Measurements from ENCODE around the gene FOXP2.
A peak's percentile ranks its signal among the peaks of the same experiment; 100 is the strongest.
"Not testable (repeated sequence)": the region's sequence is repeated elsewhere in the genome, so short reads cannot be mapped to it uniquely, and the experiment has no call there.

The FOXP2 gene

DNA sequence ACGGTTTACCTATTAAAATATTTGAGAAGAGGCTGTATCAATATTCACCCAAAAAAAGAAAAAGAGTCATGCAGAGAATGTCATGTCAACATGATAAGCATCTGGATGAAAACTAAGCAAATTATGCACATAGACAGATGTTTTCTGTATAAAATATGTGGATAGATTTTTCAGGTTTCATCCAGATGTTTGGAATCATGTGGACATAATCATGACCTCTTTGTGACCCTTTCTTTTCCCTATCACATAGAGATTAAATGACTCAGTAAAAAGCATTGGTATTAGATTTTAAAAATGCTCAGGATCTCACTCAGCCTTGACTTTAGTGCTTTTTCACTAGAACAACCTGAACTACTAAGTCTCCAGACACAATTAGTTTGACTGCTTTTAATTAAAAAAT is 90.0 kb downstream of the FOXP2 start:
- no peak for DNase-seq (ENCODE audit: low spot score)

DNA sequence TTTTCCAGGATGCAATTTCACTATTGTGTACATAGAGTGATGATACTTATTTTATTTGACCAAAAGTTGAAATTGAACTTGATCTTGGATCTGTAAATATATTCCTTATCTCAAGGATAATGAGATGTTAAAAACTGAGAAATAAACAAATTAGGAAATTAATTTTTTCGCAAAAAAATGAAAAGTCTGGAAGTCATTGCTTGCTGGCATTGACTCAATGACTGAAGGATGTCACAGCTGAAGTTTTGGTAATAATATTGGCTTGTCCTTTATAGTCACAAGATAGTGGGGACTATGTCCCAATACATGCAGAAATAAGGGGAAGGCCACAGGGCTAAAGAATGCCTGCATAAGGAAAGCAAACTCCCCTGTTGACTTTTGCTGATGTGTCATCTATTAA is 92.8 kb downstream of the FOXP2 start:
- no peak for DNase-seq (ENCODE audit: low spot score)

DNA sequence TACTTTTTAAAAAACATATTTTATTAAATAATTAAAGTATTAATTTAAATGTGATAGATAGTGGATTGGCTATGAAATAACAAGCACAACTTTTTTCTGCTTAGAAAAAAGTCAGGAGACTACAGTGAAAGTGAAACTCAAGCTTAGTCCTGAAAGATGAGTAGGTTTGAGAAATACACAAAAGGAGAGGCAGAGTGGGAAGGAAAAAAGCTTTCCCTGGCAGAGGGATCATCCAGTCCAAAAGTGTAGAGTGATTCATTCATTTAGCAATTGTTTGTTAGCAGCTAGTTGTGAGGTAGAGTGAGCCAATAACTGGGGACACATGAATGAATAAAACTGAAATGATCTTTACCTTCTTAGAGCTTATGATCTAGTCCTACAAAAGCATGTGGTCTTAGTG is 93.5 kb downstream of the FOXP2 start:
- no peak for DNase-seq (ENCODE audit: low spot score)

DNA sequence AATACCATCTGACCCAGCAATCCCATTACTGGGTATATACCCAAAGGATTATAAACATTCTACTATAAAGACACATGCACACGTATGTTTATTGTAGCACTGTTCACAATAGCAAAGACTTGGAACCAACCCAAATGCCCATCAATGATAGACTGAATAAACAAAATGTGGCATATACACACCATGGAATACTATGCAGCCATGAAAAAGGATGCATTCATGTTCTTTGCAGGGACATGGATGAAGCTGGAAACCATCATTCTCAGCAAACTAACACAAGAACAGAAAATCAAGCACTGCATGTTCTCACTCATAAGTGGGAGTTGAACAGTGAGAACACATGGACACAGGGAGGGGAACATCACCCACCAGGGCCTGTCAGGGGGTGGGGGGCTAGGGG is 96.2 kb downstream of the FOXP2 start:
- not testable (repeated sequence) for DNase-seq (ENCODE audit: low spot score)

DNA sequence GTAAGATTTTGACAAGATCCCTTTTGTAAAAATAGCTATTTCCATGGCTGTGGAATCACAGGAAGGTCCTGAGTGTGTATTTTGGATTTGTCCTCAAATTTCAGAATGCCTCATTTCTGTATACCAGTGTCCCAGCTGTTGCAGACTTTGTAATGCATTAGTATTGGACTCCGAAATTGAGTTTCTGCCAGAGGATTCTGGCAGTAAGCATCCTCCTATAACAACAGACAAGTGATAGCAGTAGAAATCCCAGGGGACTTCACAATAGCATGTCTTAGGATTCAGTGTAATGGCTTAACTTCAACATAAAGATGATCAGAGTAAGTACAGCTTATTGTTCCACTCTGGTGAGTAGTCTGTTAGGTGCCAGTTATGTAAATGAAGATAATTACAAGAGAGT is 104.6 kb downstream of the FOXP2 start:
- DNase-seq (ENCODE audit: low spot score), result no peak

DNA sequence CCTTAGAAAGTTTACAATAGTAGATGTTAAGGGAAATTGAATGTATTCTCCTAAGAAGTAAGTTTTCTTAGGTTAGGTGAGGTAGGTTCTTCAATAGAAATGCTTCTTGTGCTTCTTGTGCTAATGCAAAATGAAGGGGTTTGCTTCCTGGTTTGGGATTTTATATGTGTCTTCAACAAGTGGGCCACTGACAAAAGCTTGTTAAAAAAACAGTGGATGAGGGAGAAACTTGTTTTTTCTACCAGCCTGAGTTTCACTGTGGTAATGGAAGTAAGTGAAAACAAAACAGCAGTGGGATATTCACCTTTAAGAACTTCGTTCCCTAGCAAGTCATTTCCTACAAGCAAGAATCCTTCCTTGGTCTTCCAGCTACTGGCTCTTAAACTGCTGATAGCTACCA is 107.5 kb downstream of the FOXP2 start:
- DNase-seq (ENCODE audit: low spot score), result no peak

DNA sequence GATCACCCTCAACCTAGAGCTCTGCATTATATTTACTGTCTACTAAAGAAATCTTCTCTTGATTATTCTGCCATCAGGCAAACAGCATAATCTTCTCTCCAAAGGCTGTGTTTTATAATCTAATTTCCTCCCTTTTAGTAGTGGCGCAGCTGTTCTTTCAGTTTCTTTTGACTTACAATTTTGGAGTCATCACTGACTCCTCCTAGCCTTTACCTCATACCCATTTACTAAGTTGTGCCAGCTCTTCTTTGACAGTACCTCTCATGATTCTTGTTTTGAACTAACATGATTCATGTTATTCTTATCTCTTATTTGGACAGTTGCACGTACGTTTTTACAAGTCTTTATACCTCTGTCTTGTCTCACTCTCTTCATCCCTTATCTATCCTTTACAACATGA is 113.0 kb downstream of the FOXP2 start:
- DNase-seq (ENCODE audit: low spot score), result no peak

DNA sequence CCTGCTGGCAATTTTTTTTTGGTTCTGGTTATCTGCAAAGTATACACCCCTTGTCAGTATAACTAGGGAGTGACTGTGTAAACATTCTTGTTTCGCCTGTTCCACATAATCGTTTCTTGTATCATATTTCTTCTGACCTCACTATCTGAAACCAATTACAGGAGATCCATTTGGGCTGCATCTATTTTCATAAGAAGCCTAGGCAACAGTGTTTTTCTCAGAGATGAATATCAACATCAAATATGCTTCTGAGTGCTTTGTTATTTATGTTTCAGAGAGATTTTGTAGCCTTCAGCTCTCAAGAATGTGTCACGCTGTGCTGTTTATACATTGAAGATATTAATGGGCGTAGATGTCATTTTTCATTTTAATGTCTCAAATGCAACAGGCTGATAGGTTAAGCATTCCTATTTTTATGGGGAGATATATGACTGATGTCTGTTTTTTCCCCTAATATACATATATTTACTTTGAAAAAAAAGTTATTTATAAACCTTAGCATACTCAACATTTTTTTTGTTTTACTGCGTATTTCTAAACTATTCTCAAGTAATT is 115.5 kb downstream of the FOXP2 start:
- DNase-seq (ENCODE audit: low spot score), result no peak

DNA sequence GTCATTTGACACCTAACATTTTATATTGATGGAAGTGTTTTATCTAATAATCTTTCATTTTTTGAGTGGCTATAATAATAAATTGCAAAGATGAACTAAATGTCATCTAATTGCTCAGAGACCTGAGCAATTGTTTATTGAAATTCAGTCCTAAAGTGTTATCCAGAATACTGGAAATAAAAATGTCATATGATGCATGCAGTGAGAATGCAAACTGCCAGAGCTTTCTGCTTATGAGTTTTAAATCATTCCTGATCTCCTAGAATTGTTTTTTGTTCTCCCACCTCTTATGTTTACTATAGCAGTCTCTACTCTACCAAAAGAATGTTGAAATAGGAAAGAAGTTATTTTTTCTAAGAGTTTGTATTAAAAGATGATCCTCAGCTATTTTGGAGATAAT is 116.7 kb downstream of the FOXP2 start:
- DNase-seq (ENCODE audit: low spot score), result no peak

DNA sequence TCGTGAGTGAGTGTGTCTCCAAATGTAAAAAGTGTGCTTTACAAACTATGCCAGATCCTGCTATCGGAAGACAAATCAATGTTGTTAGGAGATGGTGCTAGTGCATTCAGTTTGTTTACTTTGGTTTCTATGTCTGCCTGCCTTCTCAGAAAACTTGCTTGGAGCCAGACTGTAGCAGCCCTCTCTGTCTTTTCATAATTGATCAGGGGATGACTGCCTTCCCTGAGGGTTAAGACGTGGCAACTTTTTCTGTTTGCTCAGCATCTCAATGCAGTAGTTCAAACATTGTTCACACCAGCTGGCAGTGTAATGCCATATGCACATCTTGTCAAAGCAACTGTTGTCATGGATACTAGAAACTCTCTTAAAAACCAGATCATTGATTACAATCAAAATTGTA is 118.5 kb downstream of the FOXP2 start:
- no peak for DNase-seq (ENCODE audit: low spot score)

DNA sequence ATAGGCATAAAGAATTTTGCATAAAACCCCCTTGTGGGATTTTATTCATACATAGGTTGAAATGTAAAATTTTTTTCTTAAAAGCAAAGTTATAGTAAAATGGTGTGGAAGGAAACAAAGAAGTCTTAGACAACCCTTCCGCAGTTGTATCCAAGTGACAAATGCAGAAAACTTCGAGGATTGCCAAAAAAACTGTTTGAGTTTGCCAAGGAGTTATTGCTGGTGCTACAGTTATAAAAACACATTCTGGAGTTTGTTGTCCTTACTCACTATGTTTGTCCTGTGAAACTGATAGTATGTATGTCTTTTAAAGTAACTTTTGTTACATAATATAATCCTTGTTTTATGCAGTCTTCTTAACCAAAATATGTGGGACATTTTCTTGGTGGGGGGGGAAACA is 120.3 kb downstream of the FOXP2 start:
- no peak for DNase-seq (ENCODE audit: low spot score)

DNA sequence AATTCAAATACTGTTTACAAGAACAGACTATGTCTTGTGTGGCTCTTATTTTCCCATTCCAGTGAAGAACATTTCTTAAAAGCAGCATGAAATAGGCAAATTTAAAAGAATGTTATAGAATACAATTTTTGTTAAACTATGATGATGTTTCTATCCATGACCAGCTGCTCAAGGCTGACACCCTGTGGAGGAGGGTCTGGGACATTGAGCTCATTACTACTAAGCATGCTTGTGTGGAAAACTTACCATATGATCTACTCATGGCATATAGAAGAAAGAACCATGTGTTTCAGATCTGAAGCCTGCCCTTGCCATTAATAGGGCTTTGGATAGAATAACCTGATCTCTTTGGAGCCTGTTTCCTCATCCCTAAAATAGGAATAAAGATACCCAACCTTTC is 125.0 kb downstream of the FOXP2 start:
- DNase-seq (ENCODE audit: low spot score), result no peak

DNA sequence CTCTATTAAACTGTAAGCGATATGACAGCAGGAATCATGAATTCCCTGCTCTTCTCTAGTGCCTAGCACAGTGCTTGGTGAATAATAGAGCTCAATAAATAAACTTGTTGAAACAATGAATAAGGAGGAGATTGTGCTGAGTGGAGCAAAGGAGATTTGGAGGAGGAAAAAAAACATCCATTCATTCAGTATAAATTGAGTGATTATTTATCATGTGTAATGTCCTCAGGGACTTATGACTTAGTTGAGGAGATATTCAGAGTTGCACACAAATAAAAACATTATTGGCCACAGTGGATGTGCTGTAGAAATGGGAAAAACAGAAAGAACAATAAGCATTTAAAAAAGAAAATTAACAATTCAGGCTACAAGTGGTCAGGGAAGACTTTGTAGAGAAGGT is 125.7 kb downstream of the FOXP2 start:
- DNase-seq (ENCODE audit: low spot score), result no peak

DNA sequence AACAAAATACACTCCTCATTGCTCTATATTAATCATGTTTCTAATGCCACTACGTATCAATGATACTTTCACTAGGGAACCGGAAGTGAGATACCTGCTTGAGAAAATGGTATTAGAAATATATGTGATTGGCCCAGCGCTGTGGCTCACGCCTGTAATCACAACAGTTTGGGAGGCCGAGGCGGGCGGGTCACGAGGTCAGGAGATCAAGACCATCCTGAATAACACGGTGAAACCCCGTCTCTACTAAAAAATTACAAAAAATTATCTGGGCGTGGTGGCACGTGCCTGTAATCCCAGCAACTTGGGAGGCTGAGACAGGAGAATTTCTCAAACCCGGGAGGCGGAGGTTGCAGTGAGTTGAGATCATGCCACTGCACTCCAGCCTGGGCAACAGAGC is 132.7 kb downstream of the FOXP2 start:
- DNase-seq (ENCODE audit: low spot score), result not testable (repeated sequence)

DNA sequence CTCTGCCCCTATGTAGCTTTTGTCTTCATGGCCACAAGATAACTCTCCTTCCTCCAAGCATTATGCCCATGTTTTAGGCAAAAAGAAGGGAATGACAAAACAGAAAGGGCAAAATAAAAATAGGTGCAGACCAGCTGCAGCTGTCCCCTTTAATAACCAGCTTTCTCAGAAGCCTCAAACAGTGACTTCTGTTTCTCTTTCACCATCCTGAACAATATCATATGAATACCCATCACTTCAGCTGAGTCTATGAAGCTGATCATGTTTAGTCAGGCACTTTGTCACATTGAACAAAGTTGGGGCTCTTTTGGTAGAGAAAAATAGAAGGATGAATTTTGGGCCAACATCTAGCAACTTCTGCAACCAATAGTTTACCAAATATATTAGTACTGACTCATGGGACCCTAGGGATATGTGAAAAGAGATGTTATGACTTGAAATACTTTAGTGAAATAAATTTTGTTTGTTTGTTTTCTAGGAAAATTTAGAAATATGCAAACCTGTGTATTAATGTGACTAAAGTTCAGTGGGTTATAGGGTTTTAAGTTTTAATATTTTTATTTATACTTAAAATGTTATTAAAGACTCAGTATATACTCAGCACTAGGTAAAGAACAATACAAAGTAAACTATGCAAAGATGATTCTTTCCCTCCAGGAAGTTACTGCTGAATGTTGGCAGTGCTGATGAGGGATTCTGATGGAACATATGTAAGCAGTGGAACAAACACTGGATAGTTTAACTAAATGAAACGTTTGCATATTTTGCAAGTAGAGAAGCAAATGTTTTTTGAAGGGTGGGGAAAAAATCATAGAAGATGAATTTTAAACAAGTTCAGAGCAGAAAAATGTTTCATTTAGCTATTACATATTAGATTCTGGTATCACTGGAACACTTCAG is 133.7 kb downstream of the FOXP2 start:
- no peak for DNase-seq (ENCODE audit: low spot score)

DNA sequence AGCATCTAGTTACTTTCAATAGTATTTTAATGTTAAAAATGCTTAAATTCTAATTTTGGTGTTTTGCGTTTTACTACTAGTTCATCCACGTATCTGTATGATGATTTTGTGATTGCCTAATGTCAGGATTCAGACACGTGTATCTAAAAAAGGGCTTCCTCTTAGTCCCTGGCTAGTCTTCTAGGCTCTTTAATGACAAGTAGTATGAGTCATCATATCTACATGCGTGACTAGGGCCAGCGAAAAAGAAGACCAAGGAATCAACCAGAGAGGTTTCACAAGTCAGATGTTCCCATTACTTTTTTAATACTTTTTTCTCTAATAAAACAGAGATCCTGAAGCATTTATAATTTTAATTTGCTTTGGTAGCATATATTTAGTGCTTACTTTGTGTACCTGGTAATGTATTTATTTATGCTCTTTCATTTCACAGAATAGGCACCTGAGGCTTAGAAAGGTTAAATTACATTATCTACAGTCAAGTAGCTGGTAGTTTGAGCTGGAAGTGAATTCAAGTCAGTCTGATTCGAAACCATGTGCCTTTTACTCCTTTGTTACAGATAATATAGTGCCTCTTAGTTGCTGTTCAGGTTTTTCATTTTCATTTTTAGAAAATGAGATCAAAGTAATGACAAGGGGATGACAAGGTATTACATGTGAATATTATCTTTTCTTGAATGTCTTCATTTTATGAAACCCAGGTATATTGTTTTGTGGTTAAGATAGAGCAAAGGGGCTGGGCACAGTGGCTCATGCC is 140.3 kb downstream of the FOXP2 start:
- DNase-seq (ENCODE audit: low spot score), result no peak

DNA sequence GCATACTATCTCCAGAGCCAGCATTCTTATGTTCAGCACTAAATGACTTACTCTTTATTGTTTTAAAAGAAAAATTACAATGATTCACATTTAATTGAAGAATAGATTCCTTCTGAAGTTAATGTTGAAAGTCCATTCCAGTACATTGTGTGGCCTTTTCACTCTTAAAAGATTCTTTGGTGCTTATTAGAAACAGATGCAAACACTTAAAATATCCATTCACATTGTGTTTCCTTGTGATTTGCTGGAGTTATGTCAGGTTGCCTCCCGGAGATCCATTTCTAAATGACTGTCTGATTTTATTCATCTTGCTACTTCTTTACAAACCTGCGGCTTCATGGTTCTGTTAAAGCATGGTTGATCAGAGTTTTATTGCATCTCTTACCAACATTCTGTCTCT is 152.8 kb downstream of the FOXP2 start:
- no peak for DNase-seq (ENCODE audit: low spot score)

DNA sequence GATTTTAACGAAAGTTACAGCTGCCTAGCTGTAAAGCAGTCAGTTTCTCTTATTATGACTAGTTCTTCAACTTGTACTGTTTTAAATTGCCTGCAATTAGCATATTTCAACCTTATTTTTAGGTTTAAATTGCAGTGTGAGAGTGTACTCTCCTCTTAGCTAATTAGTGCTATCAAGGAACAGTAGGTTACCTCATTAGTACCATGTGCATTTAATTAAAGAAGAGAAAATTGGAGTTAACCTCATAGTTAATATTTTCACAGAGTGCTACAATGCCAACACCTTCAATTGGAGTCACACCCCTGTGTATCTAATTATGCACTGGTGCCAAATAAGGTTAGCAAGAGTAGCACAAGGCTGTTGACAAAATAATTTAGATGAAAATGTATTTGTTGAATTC is 154.6 kb downstream of the FOXP2 start:
- DNase-seq (ENCODE audit: low spot score), result no peak

DNA sequence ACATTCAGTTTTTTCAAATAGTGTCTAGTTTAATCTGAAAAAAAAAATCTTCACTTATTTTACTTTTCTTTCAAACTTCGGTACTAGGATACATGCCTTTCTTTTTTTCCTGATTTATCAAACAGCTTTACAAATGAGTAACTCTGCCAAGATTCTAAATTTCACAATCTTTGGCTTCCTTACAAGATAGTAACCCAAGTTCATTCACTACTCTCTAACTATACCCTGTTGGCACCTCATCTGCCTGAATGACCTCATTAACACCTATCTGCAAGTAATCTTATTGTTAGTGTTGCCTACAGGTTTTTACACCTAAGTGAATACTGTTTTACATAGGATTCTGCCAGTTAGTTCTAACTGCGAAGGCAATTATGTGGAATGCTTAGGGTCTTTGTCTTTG is 159.8 kb downstream of the FOXP2 start:
- peak; percentile 4 for DNase-seq (ENCODE audit: low spot score)

DNA sequence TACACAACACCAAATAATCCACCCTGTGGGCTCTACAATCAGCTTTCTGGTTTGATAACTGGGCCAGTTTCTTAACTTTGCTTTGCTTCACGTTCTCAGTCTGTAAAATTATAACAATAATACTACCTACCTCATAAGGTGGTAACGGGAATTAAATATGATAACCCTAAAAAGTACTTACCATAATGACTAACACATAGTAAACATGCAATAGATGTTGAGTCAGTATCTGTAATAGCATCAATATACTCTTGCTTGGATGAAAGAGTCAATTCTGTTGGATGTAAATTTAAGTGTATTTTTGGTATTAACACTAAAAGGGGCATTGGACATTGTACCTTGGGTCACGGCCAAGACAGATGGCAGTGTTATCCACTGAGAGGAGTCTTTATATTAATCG is 160.5 kb downstream of the FOXP2 start:
- no peak for DNase-seq (ENCODE audit: low spot score)

DNA sequence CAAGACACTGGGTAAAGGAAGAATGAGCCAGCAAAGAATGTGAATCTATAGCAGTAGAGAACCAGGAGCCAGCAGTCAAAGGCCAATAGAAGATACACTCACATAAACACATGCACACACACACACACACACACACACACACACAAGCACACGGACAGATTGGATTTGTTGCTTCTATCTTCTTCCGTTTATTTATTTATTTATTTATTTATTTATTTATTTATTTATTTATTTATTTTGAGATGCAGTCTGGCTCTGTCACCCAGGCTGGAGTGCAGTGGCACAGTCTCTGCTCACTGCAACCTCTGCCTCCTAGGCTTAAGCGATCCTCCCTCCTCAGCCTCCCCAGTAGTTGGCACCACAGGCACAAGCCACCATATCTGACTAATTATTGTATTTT is 166.3 kb downstream of the FOXP2 start:
- DNase-seq (ENCODE audit: low spot score), result not testable (repeated sequence)

DNA sequence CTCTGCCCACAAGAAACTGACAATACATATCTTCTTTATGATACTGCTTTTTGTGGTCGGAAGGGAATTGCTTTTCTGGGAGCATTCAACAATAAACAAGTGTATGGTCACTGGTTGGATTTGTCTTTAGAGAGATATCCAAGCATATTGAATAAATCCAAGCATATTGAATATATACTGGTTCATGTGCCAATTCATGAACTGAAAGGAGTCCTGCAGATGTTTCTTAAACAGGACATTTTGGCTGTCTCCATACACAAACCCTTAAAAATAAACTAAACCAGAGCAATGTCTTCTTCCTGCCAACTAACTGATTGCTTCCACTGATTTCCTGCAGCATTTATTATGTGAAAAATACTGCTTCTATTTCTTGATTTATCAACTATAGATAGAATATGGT is 173.9 kb downstream of the FOXP2 start:
- no peak for DNase-seq (ENCODE audit: low spot score)

DNA sequence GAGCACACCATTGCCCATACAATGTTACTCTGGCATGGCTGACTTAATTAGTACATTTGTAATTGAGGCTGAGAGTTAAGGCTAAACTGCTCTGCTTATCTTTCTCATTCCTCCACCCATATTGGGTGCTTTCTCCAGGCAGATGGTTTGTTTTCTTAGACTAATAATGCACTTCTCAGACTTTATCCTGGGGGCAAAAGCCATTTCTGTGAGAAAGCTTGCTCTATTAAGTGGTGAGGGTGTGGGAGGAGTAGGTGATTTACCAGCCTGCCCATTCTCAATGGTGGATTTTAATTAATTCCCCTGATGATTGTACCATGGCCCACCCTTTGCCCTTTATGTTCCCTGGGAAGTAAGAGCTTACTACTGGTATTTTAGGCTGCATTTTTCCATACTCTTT is 174.8 kb downstream of the FOXP2 start:
- DNase-seq (ENCODE audit: low spot score), result no peak

All from GM03348 (cell line).